Myocyte (in vitro differentiated cells): ENCODE measurements around the gene ALPI. TPM values are rescaled to one million over a fixed set of nuclear protein-coding genes. Genes with fewer than 3 reads are reported as not detected.

ENCODE experiments used
- DNase-seq: peaks from one replicate; pipeline ENCODE4 v3.0.0-alpha.2; 2012; ENCODE audit warnings: low read depth
- total RNA-seq: library from RNA; depleted of rRNA; stranded (reverse); fragments of >200 nt; gene quantifications from 2 replicates; pipeline ENCODE4 v1.2.3, GENCODE V29; 2014

ALPI gene
- total RNA-seq, 1 donor from 2014 or later: not detected

DNA sequence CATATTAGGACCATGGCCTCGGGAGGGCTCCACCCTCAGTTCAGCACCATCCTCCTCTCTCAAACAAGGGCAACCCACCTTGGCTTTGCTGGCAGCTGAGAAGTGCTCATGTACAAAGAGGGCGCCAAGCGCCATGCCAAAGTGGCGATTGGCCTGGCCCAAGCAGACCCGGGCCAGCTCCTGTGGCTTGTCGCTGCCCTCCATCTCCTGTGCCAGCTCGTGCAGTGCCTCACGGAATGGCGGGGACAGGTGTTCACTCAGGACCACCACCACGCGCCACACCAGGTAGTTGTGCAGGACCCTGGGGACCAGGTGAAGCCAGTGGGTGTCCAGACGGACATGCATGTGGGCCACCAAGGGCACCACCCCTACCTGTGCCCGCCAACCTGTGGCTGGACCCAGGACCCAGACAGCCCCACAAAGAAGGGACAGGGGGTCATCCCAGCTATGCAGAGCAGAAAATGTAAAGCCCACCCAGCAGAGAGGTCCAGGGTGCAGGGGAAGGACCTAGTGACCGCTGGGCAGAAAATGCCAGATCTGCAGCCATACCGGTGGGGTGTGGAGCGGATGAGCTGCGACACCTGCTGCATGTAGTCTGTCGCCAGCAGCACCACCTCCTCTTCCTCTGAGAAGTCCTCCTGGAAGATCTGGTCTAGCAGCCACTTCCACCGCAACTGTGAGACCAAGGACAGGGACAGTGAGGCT is 28.1 kb downstream of the ALPI start:
- DNase-seq: no peak

DNA sequence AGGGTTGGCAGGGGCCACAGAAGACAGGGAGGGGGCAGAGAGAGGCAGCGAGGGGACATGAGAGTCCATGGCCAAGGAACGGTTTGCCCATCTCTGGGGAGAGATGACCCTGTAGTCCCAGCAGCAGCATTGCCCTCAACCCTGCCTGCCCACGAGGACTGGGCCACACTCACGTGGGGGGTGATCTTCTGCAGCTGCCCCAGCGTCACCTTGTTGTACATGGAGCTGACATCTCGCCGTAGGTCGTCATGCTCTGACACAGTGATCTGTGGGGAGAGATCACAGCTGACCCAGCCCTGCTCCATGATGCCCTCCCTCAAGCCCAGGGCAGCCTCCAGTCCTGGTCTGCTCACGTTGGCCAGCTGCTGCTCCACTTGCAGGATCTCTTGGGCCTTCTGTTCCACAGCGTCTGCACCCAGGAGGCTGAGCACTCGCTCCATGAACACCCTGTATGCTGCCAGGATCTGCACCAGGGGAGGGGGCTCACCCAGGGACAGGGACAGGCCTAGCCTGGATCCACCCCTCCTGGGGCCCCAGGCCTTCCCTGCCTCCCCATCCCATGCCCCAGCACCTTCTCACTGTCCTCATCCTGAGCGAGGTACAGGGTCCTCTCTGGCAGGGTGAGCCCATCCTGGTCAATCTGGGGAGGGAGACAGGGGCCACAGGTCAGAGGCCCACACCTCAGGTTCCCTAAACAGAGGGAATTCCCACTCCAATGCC is 28.8 kb downstream of the ALPI start:
- DNase-seq: no peak

DNA sequence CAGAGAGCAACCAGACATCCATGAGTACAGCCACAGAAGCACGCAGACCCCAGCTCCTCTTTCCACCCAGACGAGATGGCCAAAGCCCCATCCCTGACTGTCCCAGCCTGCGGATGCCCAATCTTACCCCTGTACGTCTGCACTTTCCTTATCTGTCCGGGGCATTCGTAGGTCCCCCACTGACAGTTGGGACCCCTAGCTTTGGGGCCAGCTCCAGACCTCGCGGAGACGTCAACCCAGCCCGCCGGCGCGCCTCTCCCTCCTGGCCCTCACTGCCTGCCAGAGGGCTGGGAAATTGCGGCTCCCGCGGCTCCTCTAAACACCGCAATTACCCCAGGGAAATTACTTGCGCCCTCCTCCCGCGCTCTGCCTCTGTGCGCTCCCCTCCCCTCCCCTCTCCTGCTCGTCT is 29.4 kb downstream of the ALPI start:
- DNase-seq: no peak

DNA sequence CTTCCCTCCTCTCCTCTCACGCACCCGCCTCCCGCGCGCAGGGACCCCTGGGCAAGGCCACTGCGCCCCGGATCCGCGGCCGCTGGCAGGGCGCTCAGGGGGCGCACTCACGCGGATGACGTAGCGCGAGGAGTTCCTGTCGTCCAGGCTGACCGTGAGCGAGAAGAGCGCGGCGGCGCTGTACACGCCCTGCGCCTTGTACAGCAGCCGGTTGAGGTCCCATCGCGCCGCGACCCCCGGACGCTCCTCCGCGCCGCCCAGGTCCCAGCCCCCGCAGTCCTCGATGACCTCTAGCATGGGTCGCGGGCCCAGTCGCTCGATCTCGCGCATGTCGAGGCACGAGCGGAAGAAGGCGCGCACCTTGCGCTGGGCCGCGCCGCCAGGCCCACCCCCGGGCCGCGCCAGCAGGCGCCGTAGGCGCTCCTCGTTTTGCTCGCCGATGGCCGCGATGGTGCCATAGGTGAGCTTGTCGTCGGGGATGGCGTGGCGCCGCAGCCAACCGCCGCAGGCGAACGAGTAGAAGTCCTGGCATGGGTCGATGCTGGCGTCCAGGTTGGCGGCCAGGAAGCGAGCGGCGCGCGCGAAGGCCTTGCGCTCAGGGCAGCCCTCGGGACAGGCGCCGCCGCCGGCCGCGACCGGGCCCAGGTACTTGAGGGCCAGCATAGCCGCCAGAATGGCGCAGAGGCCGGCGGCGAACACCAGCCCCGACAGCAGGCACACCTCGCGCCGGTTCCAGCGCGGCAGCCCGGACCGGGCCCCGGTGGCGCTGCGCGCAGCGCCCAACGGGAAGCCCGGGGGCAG is 30.0 kb downstream of the ALPI start:
- DNase-seq: no peak

DNA sequence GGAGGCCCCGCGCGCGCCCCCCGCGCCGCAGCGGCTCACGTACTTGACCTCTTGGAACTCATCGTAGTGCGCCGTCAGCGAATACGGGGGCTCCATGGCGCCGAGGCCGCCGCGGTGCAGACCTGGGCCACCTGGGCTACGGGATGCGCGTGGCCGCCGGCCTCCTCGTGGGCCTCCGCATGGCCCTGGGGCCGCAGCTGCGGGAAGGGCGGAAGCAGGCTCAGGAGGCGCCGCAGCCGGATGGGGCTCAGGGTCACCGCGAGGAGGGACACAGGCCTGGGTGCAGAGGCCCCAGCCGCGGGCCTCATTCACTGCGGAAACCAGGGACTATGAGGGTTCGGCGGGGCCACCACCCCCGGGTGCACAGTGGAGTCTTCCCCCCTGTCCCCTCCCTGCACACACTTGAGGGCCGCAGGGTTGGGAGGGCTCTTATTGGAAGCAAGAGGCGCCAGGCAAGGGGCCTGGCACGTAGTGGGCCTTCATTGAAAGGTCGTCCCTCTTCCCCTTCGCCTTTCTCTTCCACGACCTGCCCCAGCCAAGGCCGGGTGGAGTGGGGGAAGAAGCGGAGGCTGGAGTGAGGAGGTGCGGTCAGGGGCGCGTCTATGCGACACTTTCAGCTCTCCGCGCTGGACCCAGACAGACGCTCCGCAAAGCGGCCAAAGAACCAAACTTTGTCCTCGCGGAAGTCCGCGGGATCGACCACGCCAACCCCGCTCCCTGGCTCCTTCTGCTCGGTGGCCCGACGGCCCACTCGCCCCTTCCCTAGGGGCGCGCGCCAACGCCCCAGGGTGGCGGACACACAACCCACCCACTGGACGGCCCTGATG is 30.8 kb downstream of the ALPI start:
- DNase-seq: no peak

DNA sequence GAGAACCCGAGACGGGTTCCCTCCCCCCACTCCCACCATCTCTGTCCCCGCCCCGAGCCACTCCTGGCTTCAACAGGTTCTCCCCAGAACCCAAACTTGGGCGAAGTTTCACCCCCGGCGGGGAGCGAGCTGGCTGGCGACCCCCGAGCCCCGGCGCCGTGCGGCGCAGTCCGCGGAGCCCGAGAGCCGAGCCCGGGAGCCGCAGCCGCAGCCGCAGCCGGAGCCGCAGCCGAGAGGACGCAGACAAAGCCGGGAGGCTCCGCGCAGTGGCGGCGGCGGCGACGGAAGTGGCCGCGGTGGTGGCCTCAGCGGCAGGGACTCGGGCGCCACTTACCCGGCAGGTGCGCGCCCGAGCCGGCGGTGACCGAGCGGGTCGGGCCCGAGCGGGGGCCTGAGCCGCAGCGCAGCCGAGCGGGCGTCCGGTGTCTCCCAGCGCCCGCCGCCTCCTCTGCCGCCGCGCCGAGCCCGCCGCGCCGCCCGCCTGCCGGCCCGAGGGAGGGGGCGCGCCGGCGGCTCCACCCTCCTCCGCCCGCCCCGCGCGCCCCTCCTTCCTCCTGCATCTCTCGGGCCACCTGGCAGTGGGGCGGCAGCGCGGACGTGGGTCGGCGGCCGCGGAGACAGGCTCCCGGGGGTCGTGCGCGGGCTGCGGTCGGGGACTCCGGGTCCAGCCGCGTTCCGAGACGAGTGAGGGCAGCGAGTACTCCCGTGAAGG is 31.6 kb downstream of the ALPI start, which contains the start of gene ECEL1:
Gene ECEL1, minus strand, starts transcription at position 450 of the 712 bp plus-strand sequence. CDS start 1,181 bp downstream, outside the sequence.
- no peak for DNase-seq

DNA sequence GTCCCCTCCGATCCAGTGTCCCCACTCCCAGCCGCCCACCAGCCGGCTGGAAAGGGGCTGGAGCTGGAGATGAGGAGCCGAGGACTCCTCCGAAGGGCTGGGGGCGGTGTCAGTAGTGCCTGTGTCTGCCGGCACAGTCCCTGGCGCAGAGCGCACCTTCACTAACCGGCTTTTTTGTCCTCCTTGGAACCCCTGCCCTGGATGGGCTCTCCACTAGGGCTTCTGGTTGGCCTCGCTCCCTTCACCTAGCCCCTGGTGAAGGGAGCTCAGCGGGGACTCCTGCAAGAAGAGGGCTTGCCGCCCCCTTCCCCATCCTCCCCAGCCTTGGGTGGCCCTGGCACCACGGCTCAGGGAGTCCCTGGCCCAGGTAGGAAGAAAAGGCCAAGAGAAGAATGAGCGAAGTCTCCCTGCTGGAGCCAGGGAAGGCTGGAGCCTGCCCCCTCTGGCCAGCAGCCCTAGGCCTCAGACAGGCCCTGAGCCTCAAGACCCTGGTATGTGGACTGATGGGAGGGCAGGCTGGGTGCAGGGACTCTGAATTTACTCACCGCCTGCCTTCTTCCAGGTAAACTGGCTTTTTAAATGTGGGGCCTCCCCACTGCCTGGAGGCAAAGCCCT is 32.3 kb downstream of the ALPI start:
- DNase-seq: no peak

DNA sequence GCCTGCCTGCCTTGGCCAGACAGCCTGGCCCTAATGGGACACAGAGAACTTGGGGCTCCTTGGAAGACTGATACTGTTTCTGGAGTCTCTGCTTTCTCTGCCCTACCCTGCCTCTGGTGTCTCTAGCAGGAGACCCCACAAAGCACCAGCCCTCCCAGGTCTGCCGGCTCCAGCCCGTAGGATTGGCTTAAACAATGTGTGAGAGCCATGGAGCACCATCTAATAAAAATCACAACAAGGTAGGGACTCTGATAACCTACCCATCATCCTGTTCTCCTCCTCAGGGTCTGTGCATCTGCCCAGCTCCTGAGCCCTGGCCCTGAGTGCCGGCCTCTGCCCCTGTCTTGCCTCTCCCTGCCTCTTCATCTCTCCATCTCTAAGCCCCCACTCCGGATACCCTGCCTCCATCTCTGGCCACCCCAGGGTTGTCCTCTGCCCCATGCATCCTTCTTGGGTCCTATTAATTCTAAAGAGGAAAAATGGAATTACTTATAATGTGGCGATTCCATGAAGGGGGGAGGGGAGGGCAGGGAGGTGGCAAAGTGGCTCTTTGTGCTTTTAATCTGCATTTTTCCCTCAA is 32.9 kb downstream of the ALPI start:
- DNase-seq: no peak

DNA sequence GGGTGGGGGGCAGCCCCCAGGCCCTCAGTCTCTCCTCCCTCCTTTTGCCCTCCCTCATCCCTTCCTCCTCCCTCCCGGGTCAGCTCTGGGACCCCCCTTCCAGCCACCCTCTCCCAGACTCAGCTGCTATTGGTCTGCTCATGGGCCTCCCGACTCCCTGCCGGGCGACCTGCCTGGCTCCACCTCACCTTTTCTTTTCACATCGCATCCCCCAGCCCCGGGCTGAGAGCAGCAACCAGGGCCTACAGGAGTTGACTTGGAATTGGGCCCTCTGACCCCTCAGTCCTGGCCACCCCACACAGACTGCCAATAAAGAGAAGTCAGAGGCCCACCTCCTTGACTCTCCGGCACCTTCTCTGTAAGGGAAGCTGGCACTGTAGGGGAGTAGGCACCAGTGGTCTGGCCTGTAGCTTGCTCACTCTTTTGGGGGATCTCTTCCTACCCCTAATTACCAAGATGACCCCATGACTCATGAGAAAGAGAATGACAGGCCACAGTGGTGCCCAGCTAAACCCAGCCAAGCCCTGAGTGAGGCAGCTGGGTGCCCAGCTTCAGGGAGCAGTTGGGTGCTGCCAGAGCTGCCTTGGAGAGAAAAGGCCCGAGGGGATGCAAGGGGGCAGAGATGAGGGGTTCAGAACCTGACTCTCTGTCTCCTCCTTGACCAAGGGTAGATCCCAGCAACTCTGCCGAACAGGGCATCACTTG is 33.7 kb downstream of the ALPI start:
- DNase-seq: no peak

DNA sequence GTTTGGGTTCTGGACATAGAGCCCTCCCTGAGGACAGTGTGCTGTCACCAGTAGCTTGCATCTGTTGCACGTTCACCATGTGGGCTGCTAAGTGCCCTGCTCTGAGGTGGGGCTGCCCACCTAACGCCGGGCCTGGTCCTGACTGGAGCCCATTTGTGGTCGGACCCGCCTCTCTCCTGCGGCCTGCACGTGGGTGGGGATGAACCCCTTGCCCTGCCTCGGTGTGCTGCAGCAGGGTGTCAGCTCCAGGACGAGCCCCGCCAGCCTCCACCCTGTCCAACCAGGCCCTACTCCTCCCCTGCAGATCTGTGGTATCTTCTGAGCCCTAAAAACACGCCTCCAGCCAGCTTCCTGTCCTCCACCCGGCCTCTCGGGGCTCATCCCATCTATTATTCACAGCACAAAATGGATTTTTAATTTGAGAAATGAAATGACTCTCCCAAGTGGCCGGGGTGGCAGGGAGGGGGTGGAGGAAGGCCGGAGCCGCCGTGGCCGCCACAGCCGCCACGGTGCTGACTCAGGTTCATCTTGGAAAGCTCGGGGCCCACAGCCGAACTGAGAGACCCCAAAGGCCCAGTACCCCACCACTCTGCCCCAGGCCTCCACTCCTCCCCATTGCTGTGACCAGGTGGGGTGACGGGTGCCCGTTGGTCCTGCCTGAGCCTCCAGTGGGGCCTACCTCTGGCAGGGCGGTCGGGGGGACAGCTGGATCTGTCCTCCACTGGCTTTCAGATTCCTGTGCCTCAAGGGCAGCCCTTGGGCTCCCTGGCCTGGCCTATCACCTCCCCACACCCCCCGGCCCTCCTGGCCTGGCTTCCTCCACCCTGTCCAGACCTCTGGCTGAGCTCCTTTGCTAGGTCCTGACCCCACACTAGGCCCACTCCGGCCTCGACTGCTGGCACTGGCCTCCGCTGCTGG is 34.5 kb downstream of the ALPI start:
- DNase-seq: no peak

DNA sequence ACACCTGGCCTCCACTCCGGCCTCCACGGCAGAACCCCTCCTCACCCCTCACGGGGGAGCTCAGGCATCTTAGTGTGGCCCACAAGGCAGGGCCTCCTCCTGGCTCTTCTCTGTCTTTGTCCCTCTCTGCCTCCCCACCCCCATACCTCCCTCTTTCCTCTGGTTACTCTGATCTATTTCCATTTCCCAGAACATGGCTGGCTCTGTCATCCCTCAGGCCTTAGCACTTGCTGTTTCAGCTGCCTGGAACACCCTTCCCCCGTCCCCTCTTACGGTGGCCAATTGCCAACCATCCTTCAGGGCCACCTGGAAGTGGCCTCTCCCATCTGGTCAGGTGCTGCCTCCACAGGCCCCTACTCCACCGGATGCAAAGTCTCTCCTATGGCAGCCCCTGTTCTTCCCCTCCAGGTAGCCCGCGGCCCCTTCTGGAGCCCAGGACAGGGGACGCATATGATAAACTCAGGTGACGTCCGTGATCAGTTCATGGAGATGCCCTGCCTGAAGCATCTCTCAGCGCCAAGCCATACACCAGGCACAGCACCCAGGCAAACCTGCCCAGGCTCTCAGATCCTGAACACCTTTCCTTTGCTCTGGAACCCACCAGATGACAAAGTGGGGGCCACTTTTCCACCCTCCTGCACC is 35.3 kb downstream of the ALPI start:
- no peak for DNase-seq

DNA sequence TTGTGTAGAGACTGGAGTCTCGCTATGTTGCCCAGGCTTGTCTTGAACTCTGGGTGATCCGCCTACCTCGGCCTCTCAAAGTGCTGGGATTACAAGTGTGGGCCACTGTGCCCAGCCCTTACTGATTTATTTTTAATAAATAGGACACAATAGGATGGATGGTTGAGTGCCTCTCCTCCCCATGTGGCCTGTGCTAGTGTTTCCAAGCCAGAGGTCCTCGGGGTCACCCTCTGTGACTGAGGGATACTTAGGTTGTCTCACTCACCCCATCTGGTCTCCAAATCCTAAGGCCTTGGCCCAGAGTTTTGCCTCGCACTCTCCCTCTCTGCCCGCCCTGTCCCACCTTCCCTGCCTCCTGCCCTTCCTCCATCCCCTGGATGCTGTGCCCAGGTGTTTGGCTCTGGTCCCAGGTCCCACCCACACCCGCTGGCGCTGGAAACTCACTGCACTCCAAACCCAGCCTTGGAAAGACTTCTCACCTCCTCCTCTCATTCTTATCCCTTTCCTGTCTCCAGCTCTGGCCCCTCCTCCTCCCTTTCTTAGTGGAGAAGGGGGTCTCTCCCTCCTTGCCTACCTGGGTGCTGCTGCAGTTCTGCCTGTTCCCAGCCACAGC is 36.4 kb downstream of the ALPI start:
- no peak for DNase-seq

DNA sequence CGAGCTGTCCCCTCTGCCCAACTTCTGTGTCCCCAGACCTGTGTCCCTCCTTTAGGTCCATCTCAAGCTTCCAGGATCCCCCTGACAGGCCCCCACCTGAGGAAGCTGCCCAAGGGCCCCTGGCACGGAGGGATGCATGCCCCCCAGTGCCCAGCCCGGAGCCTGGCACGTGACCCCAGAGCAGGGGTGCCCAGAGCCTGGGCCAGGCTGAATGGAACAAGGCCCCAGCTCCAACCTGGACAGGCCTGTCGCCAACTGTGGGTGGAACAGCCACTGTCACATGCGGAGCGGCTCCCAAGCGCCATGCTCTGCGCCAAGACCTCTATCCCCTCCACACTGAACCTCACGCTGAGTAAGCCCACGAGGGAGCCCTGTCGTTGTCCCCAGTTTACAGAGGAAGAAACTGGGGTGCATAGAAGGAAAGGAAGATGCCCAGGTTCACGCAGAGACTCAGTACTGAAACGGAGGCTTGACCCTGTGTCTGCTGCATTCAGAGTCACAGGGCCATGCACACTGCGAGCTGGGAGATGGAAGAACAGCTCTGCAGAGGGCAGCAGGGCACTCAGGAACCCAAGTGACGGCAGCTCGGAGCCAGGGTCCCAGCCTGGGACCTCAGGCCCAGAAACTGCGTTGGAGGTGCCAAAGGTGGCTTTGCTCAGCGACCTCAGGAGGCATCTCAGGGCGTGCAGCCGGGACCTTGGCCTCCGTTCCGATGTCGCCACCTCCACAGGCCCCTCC is 37.2 kb downstream of the ALPI start:
- DNase-seq: no peak

DNA sequence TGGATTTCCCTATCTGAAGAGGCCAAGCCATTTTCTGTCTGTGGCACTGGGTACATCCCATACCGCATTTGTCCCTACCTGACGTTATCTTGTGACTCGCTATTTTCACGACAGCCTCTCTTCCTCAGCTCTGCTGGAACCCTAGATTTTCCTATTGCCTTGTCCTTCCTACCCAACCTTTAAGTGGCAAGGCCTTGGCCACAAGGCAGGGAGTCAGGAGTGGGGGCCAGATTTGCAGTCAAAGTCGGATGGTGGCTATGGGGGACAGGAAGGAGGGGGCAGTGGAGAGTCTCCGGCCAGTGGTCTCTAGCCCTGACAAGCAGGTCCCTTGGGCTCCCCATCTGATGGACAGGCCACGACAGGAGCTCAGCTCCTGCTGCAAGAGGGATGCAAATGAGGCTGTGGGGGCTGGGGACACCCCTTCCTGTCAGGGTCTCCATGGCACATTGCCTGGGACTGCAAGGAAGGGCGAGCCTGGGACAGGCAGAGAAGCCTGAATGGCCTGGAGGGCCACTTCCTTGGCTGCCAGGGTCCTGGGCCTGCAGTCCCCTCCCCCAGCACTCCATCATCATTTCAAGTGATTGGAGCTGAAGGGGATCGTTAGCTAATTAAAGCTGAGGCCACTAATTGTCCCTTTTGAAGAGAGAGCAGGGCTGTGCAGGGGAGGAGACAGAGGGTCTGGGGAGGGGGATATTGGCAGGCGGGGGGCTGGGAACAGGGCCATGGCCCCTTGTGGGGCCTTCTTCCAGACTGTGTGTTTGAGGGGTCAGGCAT is 37.9 kb downstream of the ALPI start:
- no peak for DNase-seq

DNA sequence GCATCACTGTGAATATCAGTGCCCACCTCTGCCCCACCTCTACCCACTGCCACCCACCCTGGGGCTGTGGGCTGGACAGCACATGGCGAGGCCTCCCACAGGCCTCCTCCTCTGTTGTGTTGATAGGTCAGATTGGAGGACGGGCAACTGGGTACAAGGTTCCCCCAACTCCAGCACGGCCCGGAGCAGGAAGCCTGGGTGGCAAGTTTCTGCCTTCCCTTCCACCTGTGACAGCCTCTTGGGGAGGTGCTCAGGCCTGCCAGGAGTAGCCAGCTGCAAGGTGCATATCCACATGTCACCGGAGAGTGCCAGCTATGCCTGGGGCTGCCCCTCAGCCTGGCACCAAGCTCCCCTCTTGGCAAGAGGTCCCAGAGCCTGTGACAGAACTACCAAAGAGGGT is 38.6 kb downstream of the ALPI start:
- DNase-seq: no peak
